ENCODE results near the gene TLE4. TPM values are rescaled to one million over a fixed set of nuclear protein-coding genes. Genes with fewer than 3 reads are reported as not detected.
"Not testable (repeated sequence)": the region's sequence is repeated elsewhere in the genome, so short reads cannot be mapped to it uniquely, and the experiment has no call there.

The TLE4 gene
- total RNA-seq, 4 donors from 2014 or later, result 26.1 to 85.0 (median 43.0) TPM

GRCh38 chr9:79745752-79746336 is 174.1 kb downstream of the TLE4 start:
- DNase-seq, result no peak
- H3K4me1 ChIP-seq, result peaks cover 0 to 3% (median 0%) of the 10 kb centered on the region in 4 donors
- H3K9me3 ChIP-seq, result no peaks in the 10 kb centered on the region
- no peak overlapping the region for H3K4me3 ChIP-seq
- no peaks in the 10 kb centered on the region for H3K27me3 ChIP-seq
- H3K36me3 ChIP-seq, result no peaks in the 10 kb centered on the region
- no peak overlapping the region for H3K27ac ChIP-seq
- TF ChIP-seq CTCF (IDR thresholded peaks at IDR 0.05), result no peak
- no peak for TF ChIP-seq POLR2A (IDR thresholded peaks at IDR 0.05)

GRCh38 chr9:79751895-79752466 is 180.2 kb downstream of the TLE4 start:
- not testable (repeated sequence) for H3K4me3 ChIP-seq, H3K36me3 ChIP-seq, H3K27ac ChIP-seq, H3K27me3 ChIP-seq, DNase-seq, H3K9me3 ChIP-seq, H3K4me1 ChIP-seq

- TF ChIP-seq CTCF (IDR thresholded peaks at IDR 0.05) (no peak), POLR2A (IDR thresholded peaks at IDR 0.05) (no peak)
- Histone ChIP-seq H3K36me3 (no peaks in the 10 kb centered on the region), H3K4me1 (no peaks in the 10 kb centered on the region), H3K27me3 (no peaks in the 10 kb centered on the region), H3K4me3 (no peak overlapping the region), H3K9me3 (no peaks in the 10 kb centered on the region), H3K27ac (no peak overlapping the region)
- no peak for DNase-seq
Observed at GRCh38 chr9:79756414-79756813, 184.6 kb downstream of the TLE4 start.

GRCh38 chr9:79757074-79757473 is 185.3 kb downstream of the TLE4 start:
- TF ChIP-seq CTCF (IDR thresholded peaks at IDR 0.05) (no peak), POLR2A (IDR thresholded peaks at IDR 0.05) (no peak)
- H3K27me3 ChIP-seq, result no peaks in the 10 kb centered on the region
- H3K9me3 ChIP-seq, result no peaks in the 10 kb centered on the region
- DNase-seq, result no peak
- no peaks in the 10 kb centered on the region for H3K36me3 ChIP-seq
- H3K4me1 ChIP-seq, result no peaks in the 10 kb centered on the region
- H3K4me3 ChIP-seq, result no peak overlapping the region
- peak overlapping the region in 1 of 4 donors; percentile 18 for H3K27ac ChIP-seq

GRCh38 chr9:79757881-79758669 is 186.3 kb downstream of the TLE4 start:
- Histone ChIP-seq H3K27ac (no peak overlapping the region), H3K9me3 (no peaks in the 10 kb centered on the region), H3K27me3 (no peaks in the 10 kb centered on the region), H3K36me3 (no peaks in the 10 kb centered on the region), H3K4me1 (no peaks in the 10 kb centered on the region), H3K4me3 (no peak overlapping the region)
- DNase-seq, result no peak
- peak in 5 of 6 experiments; percentile 2 to 49 (median 29) for TF ChIP-seq CTCF (IDR thresholded peaks at IDR 0.05)
- TF ChIP-seq POLR2A (IDR thresholded peaks at IDR 0.05), result no peak

GRCh38 chr9:79759460-79759859 is 187.7 kb downstream of the TLE4 start:
- H3K36me3 ChIP-seq, result no peaks in the 10 kb centered on the region

More at GRCh38 chr9:79759460-79759859, 187.7 kb downstream of the TLE4 start:
- no peaks in the 10 kb centered on the region for H3K27me3 ChIP-seq
- H3K27ac ChIP-seq, result no peak overlapping the region
- TF ChIP-seq CTCF (IDR thresholded peaks at IDR 0.05), result no peak
- no peak for TF ChIP-seq POLR2A (IDR thresholded peaks at IDR 0.05)
- H3K4me1 ChIP-seq, result no peaks in the 10 kb centered on the region
- no peaks in the 10 kb centered on the region for H3K9me3 ChIP-seq
- H3K4me3 ChIP-seq, result no peak overlapping the region
- DNase-seq, result no peak

Data from Peyer's patch (tissue), 4 donors.